Adrenal gland (tissue), 12 donors: ENCODE results near the gene CEP85L. TPM values are rescaled to one million over a fixed set of nuclear protein-coding genes. Genes with fewer than 3 reads are reported as not detected.

Source experiments
- DNase-seq, 7 donors: peaks; one replicate each; pipeline ENCODE4 v3.0.0-alpha.2; 2019 to 2020
- H3K27ac ChIP-seq, 5 donors: fragments of 200-600 bp; sonication (generic) in 4 of 5; 1 replicate in 3 of 5; 2 replicates in 2 of 5; pipeline versions ENCODE4 v1.5.1 to v1.8.0; 2016 to 2020; ENCODE audit warnings: mild to moderate bottlenecking in 1 of 5
- H3K27me3 ChIP-seq: fragments of 200-600 bp; 2 replicates; pipeline ENCODE4 v1.8.0; 2021
- H3K36me3 ChIP-seq, 2 donors: fragments of 200-600 bp; replicated peaks in 1 of 2; 1 replicate in 1 of 2; 2 replicates in 1 of 2; pipeline versions ENCODE4 v1.5.1 to v1.8.0; 2018 to 2022
- H3K4me1 ChIP-seq, 2 donors: fragments of 200-600 bp; replicated peaks in 1 of 2; 1 replicate in 1 of 2; 2 replicates in 1 of 2; pipeline versions ENCODE4 v1.5.1 to v1.8.0; 2018 to 2021
- H3K4me3 ChIP-seq, 4 donors: fragments of 200-600 bp; sonication (generic) in 3 of 4; one replicate each; pipeline ENCODE4 v1.5.1; 2016 to 2018
- H3K9me3 ChIP-seq, 3 donors: fragments of 200-600 bp; sonication (generic) in 1 of 3; replicated peaks in 1 of 3; 1 replicate in 2 of 3; 2 replicates in 1 of 3; pipeline versions ENCODE4 v1.5.1 to v1.8.0; 2016 to 2021
- POLR2A ChIP-seq, 2 donors: fragments of 450-650 bp; IDR thresholded peaks; one replicate each; pipeline ENCODE4 v1.6.1; 2017; ENCODE audit warnings: antibody characterized with exemption in 2 of 2, mild to moderate bottlenecking in 2 of 2, moderate library complexity in 1 of 2
- WGBS, 4 donors: extraction: QIAGEN DNeasy Blood & Tissue Kit in 2 of 4; methylation state at CpG; one replicate each; pipeline versions ENCODE4 v1.1.5 to v1.1.7; 2013 to 2017; 5-methylcytosine and 5-hydroxymethylcytosine counted together
- intact Hi-C, 2 donors: fragments of 100-400 bp; cut with DNase I; formaldehyde crosslinking; loops; one replicate each; pipeline versions ENCODE4 v1.14.1 to v1.15.0; 2022 to 2023
- polyA plus RNA-seq, 3 donors: library from polyadenylated mRNA; stranded (reverse); fragments of 200-250 nt in 2 of 3; fragments of 350-450 nt in 1 of 3; fragmentation: Illumina TruSeq in 1 of 3; extraction: RNeasy Lipid Tissue Mini Kit (QIAGEN cat#74804) in 1 of 3; gene quantifications; one replicate each; pipeline ENCODE4 v1.2.3, GENCODE V29; 2013 to 2014
- total RNA-seq, 9 donors: library from RNA; depleted of rRNA in 4 of 9; stranded (reverse); fragments of >200 nt in 4 of 9; fragments of 120-200 nt in 1 of 9; fragmentation: NEBNext Ultra II Directional in 1 of 9; extraction: Animal tissue kit (Norgen Biotek cat#: 25700) in 1 of 9; gene quantifications; one replicate each; pipeline versions ENCODE4 v1.1.0 to v1.2.4, GENCODE V29; 2013 to 2023
- TF ChIP-seq, protein P1 (sequence below), 6 experiments: fragments of 450-650 bp in 4 of 6; fragments of 200-600 bp in 2 of 6; sonication (generic) in 1 of 6; IDR thresholded peaks; 1 replicate in 5 of 6; 2 replicates in 1 of 6; pipeline versions ENCODE4 v1.5.1 to v1.8.0; 2016 to 2021; ENCODE audit warnings: antibody characterized with exemption in 6 of 6, mild to moderate bottlenecking in 2 of 6, moderate library complexity in 1 of 6
- donor health status: healthy with polysubstance abuse.
- donor health status: Bipolar disorder and iron deficiency.
- donor health status: DM: yes; HTN: yes; CAD: no.
- donor health status: DM: no; HTN: no; CAD: no.
- donor health status: DM: no; HTN: no; CAD: no.
- donor health status: DM: yes; HTN: yes; CAD: no.

Gene CEP85L
- total and polyA plus RNA-seq, 12 donors = 2.3 to 74.3 (median 23.3) TPM

DNA sequence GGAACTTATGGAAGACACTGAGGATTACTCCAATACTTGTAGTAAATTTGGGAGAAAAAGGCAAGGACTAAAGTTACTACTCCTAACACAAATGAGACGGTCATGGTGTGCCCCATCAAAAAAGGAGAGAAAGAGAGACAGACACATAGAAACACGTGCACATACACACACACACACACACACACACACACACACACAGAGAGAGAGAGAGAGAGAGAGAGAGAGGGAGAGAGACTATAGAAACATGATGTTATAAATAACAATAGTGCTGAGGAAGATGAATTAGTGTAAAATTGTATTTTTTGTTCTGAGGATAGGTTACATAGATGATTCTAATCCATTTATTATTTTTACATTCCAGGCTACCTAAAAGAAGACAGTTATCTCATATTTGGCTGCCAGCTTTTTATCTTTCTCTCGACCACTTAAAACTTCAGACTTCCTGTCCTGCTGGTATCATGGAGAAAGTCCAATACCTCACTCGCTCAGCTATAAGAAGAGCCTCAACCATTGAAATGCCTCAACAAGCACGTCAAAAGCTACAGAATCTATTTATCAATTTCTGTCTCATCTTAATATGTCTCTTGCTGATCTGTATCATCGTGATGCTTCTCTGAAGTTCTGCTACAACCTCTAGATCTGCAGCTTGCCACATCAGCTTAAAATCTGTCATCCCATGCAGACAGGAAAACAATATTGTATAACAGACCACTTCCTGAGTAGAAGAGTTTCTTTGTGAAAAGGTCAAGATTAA lies 92.8 kb downstream of the CEP85L start:
- Histone ChIP-seq H3K36me3 (no peaks in the 10 kb centered on the region), H3K4me3 (no peak overlapping the region), H3K27ac (no peak overlapping the region), H3K4me1 (peaks cover 3 to 19% of the 10 kb centered on the region in 2 donors), H3K27me3 (no peaks in the 10 kb centered on the region), H3K9me3 (no peaks in the 10 kb centered on the region)
- no peak for TF ChIP-seq POLR2A (IDR thresholded peaks at IDR 0.05)
- TF ChIP-seq, protein P1, sequence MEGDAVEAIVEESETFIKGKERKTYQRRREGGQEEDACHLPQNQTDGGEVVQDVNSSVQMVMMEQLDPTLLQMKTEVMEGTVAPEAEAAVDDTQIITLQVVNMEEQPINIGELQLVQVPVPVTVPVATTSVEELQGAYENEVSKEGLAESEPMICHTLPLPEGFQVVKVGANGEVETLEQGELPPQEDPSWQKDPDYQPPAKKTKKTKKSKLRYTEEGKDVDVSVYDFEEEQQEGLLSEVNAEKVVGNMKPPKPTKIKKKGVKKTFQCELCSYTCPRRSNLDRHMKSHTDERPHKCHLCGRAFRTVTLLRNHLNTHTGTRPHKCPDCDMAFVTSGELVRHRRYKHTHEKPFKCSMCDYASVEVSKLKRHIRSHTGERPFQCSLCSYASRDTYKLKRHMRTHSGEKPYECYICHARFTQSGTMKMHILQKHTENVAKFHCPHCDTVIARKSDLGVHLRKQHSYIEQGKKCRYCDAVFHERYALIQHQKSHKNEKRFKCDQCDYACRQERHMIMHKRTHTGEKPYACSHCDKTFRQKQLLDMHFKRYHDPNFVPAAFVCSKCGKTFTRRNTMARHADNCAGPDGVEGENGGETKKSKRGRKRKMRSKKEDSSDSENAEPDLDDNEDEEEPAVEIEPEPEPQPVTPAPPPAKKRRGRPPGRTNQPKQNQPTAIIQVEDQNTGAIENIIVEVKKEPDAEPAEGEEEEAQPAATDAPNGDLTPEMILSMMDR (IDR thresholded peaks at IDR 0.05) = no peak
- intact Hi-C loops = no loop called here
- WGBS, 4 donors = 44 to 59% (median 54%) methylated on average over 6 of the region's 6 CpGs
- DNase-seq = no peak

DNA sequence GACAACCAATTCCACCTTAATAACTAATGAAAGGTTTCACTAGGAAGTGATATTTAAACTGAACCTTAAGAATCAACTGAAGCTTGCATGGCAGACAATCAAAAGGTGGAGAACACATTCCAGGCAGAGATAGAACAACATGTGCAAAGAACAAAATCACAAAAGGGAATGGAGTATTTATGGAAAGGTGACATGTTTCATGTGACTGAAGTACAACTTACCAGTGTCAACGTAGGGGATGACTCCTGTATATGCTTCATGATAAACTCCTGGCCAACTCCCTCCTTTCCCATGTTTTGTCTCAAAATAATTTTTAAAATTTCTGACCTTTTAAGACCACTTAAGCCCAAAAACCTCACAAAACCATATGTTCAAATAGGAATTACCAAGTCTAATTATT lies 96.7 kb downstream of the CEP85L start:
- Histone ChIP-seq H3K27ac (no peak overlapping the region), H3K36me3 (no peaks in the 10 kb centered on the region), H3K4me1 (peaks cover 12 to 36% of the 10 kb centered on the region in 2 donors), H3K9me3 (no peaks in the 10 kb centered on the region), H3K27me3 (no peaks in the 10 kb centered on the region), H3K4me3 (no peak overlapping the region)
- WGBS, 4 donors = 83 to 96% (median 91%) methylated on average over 1 of the region's 1 CpG
- DNase-seq = no peak
- intact Hi-C loops = loop anchor here in 1 of 2 donors (5.0 kb wide), 1 partner anchor 267 kb away; no protein-coding TSS in a partner anchor
- TF ChIP-seq, protein P1 (IDR thresholded peaks at IDR 0.05) = no peak
- TF ChIP-seq POLR2A (IDR thresholded peaks at IDR 0.05) = no peak

DNA sequence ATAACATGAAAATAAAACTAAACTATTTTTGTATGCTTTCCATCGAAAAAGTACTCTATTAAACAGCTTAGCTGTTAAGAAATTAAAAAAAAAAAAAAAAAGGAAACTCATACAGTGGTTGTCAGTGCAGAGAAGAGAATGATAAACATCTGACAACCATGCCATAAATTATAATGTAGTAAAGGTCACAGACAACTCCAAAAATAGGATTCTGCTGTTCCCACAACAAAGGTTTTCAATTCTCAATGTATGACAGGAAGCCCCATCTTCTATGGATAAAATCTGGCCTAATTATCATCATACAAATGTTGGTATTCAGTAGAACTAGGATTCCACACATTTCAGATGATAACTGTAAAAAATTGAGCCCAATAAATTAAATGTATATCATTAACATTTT lies 98.3 kb downstream of the CEP85L start:
- H3K36me3 ChIP-seq = no peaks in the 10 kb centered on the region
- no peak for DNase-seq
- H3K27me3 ChIP-seq = no peaks in the 10 kb centered on the region
- intact Hi-C loops = loop anchor here in 1 of 2 donors (5.0 kb wide), 1 partner anchor 266 kb away; no protein-coding TSS in a partner anchor
- WGBS, 4 donors = 13 to 45% (median 30%) methylated on average over 1 of the region's 1 CpG
- H3K27ac ChIP-seq = no peak overlapping the region
- no peak overlapping the region for H3K4me3 ChIP-seq
- TF ChIP-seq, protein P1 (IDR thresholded peaks at IDR 0.05) = no peak
- TF ChIP-seq POLR2A (IDR thresholded peaks at IDR 0.05) = no peak
- peaks cover 12 to 32% of the 10 kb centered on the region in 2 donors for H3K4me1 ChIP-seq
- no peaks in the 10 kb centered on the region for H3K9me3 ChIP-seq

DNA sequence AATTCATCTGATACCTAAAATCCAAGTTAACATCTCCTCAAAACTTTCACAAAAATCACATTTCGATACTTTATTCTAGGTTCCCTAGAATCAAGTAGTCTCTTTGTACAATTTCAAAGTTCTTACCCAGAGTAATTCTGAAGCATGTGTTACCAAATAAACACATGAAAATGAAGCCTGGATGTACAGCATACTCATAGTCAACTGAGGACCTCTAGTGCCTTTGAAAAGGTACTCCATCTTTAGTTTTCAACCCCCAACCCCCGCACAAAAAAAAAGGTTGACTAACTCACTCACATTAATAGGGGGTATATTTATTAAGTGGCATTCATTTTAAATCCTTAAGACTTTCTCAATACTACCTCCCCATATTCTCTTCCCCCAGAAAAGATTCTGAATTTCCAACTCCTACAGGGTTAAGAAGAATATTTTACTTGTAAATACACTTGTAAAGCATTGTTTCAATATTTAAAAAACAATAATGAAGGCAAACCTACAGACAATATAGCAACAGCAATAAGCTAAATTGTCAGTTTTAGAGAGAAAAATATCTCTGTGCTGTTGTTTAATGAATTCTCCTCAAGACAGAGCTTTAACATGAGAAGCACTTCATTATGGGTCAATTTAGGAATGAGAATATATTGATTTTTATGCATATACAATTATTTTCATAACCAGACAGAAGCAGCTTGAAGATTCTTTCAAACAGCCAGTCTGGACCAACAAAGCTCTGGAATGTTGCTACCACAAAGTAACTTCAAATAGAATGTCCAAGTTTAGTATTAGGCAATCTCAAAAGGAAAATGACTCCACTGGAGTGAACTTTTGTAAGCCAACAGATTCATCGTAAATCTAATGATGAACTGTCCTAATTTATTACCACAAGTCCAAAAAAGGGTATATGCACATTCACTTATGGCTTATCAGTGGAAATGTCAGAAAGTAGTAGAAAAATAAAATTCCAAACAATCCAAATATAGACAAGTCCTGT lies 100.0 kb downstream of the CEP85L start:
- Histone ChIP-seq H3K9me3 (no peaks in the 10 kb centered on the region), H3K4me1 (peaks cover 12 to 39% of the 10 kb centered on the region in 2 donors), H3K4me3 (no peak overlapping the region), H3K27ac (no peak overlapping the region), H3K27me3 (no peaks in the 10 kb centered on the region), H3K36me3 (no peaks in the 10 kb centered on the region)
- intact Hi-C loops = loop anchor here in 1 of 2 donors (5.0 kb wide), 1 partner anchor 264 kb away; no protein-coding TSS in a partner anchor
- WGBS, 4 donors = 12 to 23% (median 20%) methylated on average over 3 of the region's 3 CpGs
- TF ChIP-seq, protein P1 (IDR thresholded peaks at IDR 0.05) = peak; percentile 37 to 68 (median 56)
- TF ChIP-seq POLR2A (IDR thresholded peaks at IDR 0.05) = no peak
- DNase-seq = no peak
